GM12878 (cell line): ENCODE results near the gene FGR. TPM values are rescaled to one million over a fixed set of nuclear protein-coding genes. Genes with fewer than 3 reads are reported as not detected.
A peak's percentile ranks its signal among the peaks of the same experiment; 100 is the strongest.

Experiments used
- ATAC-seq: fragments of 200-7000 bp; cut with Tn5 transposase; 3 replicates; pipeline ENCODE4 v1.9.1; 2020; ENCODE audit warnings: mild to moderate bottlenecking, moderate library complexity
- BruUV-seq: library from RNA; stranded (reverse); fragments of 400-500 nt; replicated peaks from 2 replicates; lab custom pipeline; 2021; lab: Mats Ljungman, UMichigan
- CTCF ChIA-PET: fragments of 300-600 bp; sonication (Branson Sonifier 250); formaldehyde crosslinking; extraction: SDS; loops from one replicate; lab custom pipeline; 2021; ENCODE audit warnings: inconsistent platforms; lab: Yijun Ruan, JAX
- POLR2A ChIA-PET: fragments of 350-600 bp; formaldehyde crosslinking; extraction: SDS; loops from one replicate; lab custom pipeline; 2021; ENCODE audit warnings: inconsistent platforms; lab: Charles Lee
- RAD21 ChIA-PET: fragments of 300-600 bp; sonication (Branson Sonifier 250); formaldehyde crosslinking; loops from one replicate; lab custom pipeline; 2023; ENCODE audit warnings: antibody characterized with exemption; ENCODE audit not compliant: unreplicated experiment; lab: Charles Lee
- SMC1A ChIA-PET: fragments of 300-600 bp; sonication (Branson Sonifier 250); formaldehyde crosslinking; loops from one replicate; lab custom pipeline; 2023; ENCODE audit not compliant: unreplicated experiment, uncharacterized antibody; lab: Charles Lee
- DNase-seq: peaks from one replicate; pipeline ENCODE4 v3.0.0-alpha.2; 2011; ENCODE audit warnings: low read depth, low spot score
- FAIRE-seq: peaks from 3 replicates; lab custom pipeline; 2011; peaks lifted over from hg19 to GRCh38; lab: Jason Lieb, UNC
- H2AFZ ChIP-seq: 2 replicates; pipeline ENCODE4 v1.6.0; 2011; ENCODE audit warnings: low read depth, low read length, control low read depth; ENCODE audit not compliant: control insufficient read depth
- H3K27ac ChIP-seq: 2 replicates; pipeline ENCODE4 v1.5.1; 2011; ENCODE audit warnings: control low read depth; ENCODE audit not compliant: control insufficient read depth, insufficient read depth
- H3K27me3 ChIP-seq, 2 experiments: replicated peaks in 1 of 2; 2 replicates each; pipeline versions ENCODE4 v1.6.0 to v1.6.1; 2011; ENCODE audit warnings: low read length in 1 of 2; ENCODE audit not compliant: control insufficient read depth in 2 of 2, insufficient read depth in 2 of 2
- H3K36me3 ChIP-seq, 2 experiments: 2 replicates each; pipeline ENCODE4 v1.5.1; 2011; ENCODE audit warnings: low read length in 1 of 2; ENCODE audit not compliant: control insufficient read depth in 2 of 2, insufficient read depth in 2 of 2
- H3K4me1 ChIP-seq: 2 replicates; pipeline ENCODE4 v1.6.1; 2011; ENCODE audit warnings: mild to moderate bottlenecking, low read length, moderate library complexity, mixed read lengths; ENCODE audit not compliant: control insufficient read depth, insufficient read depth
- H3K4me2 ChIP-seq: 2 replicates; pipeline ENCODE4 v1.6.0; 2011; ENCODE audit warnings: control low read depth; ENCODE audit not compliant: control insufficient read depth, insufficient read depth
- H3K4me3 ChIP-seq: fragments of 200-600 bp; sonication (generic); 2 replicates; pipeline ENCODE4 v1.5.1; 2016
- H3K79me2 ChIP-seq: 2 replicates; pipeline ENCODE4 v1.6.0; 2011; ENCODE audit warnings: low read length; ENCODE audit not compliant: control insufficient read depth, insufficient read depth
- H3K9ac ChIP-seq: 2 replicates; pipeline ENCODE4 v1.8.0; 2011; ENCODE audit warnings: low read length, control low read depth, mixed read lengths; ENCODE audit not compliant: control insufficient read depth, insufficient read depth
- H3K9me3 ChIP-seq: replicated peaks from 3 replicates; pipeline ENCODE4 v1.5.1; 2011; ENCODE audit warnings: mild to moderate bottlenecking, low read length; ENCODE audit not compliant: control insufficient read depth, insufficient read depth
- H4K20me1 ChIP-seq: 2 replicates; pipeline ENCODE4 v1.6.0; 2011; ENCODE audit not compliant: control insufficient read depth, insufficient read depth
- CHD4 ChIP-seq: fragments of 200-600 bp; sonication (generic); IDR thresholded peaks from 2 replicates; pipeline ENCODE4 v1.6.1; 2016; ENCODE audit warnings: mild to moderate bottlenecking
- DPF2 ChIP-seq: fragments of 450-650 bp; IDR thresholded peaks from 2 replicates; pipeline ENCODE4 v1.6.1; 2017; ENCODE audit warnings: mild to moderate bottlenecking
- ESRRA ChIP-seq: IDR thresholded peaks from 2 replicates; pipeline ENCODE4 v1.6.1; 2012; ENCODE audit warnings: mild to moderate bottlenecking, low read length, improper control_type of control experiment
- IKZF2 ChIP-seq, 2 experiments: fragments of 450-650 bp; IDR thresholded peaks; 2 replicates each; pipeline ENCODE4 v1.6.1; 2017; ENCODE audit warnings: mild to moderate bottlenecking in 2 of 2, moderate library complexity in 2 of 2
- MEF2B ChIP-seq: fragments of 450-650 bp; IDR thresholded peaks from 2 replicates; pipeline ENCODE4 v1.6.1; 2018; ENCODE audit warnings: mild to moderate bottlenecking, moderate library complexity; ENCODE audit not compliant: partially characterized antibody, poor library complexity, severe bottlenecking
- NR2F1 ChIP-seq: fragments of 450-650 bp; conservative IDR thresholded peaks from 2 replicates; pipeline ENCODE4 v1.6.1; 2017; ENCODE audit warnings: mild to moderate bottlenecking
- SIX5 ChIP-seq: IDR thresholded peaks from 2 replicates; pipeline ENCODE4 v1.6.1; 2011; ENCODE audit warnings: mild to moderate bottlenecking, low read depth, low read length, moderate library complexity; ENCODE audit not compliant: severe bottlenecking
- TARDBP ChIP-seq: IDR thresholded peaks from 2 replicates; pipeline ENCODE4 v1.6.1; 2016; ENCODE audit warnings: borderline replicate concordance
- TCF12 ChIP-seq: IDR thresholded peaks from 2 replicates; pipeline ENCODE4 v1.6.1; 2011; ENCODE audit warnings: low read depth, mild to moderate bottlenecking, low read length
- WGBS: methylation state at CpG from one replicate; pipeline ENCODE4 v1.1.6; 2016; ENCODE audit warnings: low lambda C conversion rate; ENCODE audit not compliant: insufficient replicate concordance, insufficient coverage; ENCODE audit errors: missing lambda C conversion rate; 5-methylcytosine and 5-hydroxymethylcytosine counted together
- in situ Hi-C: fragments of 300-500 bp; cut with MboI; formaldehyde crosslinking; loops from 9 replicates; pipeline ENCODE4 v1.14.3; 2018; ENCODE audit warnings: mixed read lengths
- intact Hi-C: fragments of 100-400 bp; cut with micrococcal nuclease; formaldehyde crosslinking; loops from one replicate; pipeline ENCODE4 v1.14.2; 2022; ENCODE audit not compliant: unreplicated experiment
- polyA plus RNA-seq, 11 experiments: library from polyadenylated mRNA; depleted of rRNA in 4 of 11; unstranded in 6 of 11; stranded (reverse) in 5 of 11; fragments of >200 nt; fragmentation: Nextera tagmentation in 4 of 11; fragmentation: Illumina TruSeq in 1 of 11; extraction: Ambion mirVana in 4 of 11; extraction: Trizol in 1 of 11; gene quantifications; 1 replicate in 1 of 11; 2 replicates in 10 of 11; pipeline versions ENCODE4 v1.2.1 to v1.2.3, GENCODE V29; 2011 to 2016; ENCODE audit warnings: inconsistent platforms in 2 of 11, missing spikeins in 2 of 11, low read depth in 1 of 11
- total RNA-seq, 4 experiments: library from RNA; depleted of rRNA in 3 of 4; stranded (reverse); fragments of >200 nt in 3 of 4; fragmentation: Illumina TruSeq in 1 of 4; extraction: Trizol in 1 of 4; gene quantifications; 2 replicates each; pipeline versions ENCODE4 v1.2.1 to v1.2.3, GENCODE V29; 2013 to 2021
- TF ChIP-seq, protein P1 (sequence below): fragments of 450-650 bp; IDR thresholded peaks from 2 replicates; pipeline ENCODE4 v1.6.1; 2016; ENCODE audit warnings: mild to moderate bottlenecking, moderate library complexity, borderline replicate concordance
- TF ChIP-seq, protein P2 (sequence below): fragments of 450-650 bp; IDR thresholded peaks from 2 replicates; pipeline ENCODE4 v1.6.1; 2017; ENCODE audit warnings: mild to moderate bottlenecking, moderate library complexity
- TF ChIP-seq, protein P3 (sequence below): IDR thresholded peaks from 2 replicates; pipeline ENCODE4 v1.6.1; 2011; ENCODE audit warnings: borderline replicate concordance, low read depth, mild to moderate bottlenecking, moderate library complexity, mixed read lengths, low read length; ENCODE audit not compliant: insufficient read depth; ENCODE audit errors: extremely low read length

FGR gene
- total and polyA plus RNA-seq, 10 of the 15 experiments (the other 5 are each of a cell fraction or from before 2014, with no cell fraction given): 10.9 to 193 (median 74.7) TPM

DNA sequence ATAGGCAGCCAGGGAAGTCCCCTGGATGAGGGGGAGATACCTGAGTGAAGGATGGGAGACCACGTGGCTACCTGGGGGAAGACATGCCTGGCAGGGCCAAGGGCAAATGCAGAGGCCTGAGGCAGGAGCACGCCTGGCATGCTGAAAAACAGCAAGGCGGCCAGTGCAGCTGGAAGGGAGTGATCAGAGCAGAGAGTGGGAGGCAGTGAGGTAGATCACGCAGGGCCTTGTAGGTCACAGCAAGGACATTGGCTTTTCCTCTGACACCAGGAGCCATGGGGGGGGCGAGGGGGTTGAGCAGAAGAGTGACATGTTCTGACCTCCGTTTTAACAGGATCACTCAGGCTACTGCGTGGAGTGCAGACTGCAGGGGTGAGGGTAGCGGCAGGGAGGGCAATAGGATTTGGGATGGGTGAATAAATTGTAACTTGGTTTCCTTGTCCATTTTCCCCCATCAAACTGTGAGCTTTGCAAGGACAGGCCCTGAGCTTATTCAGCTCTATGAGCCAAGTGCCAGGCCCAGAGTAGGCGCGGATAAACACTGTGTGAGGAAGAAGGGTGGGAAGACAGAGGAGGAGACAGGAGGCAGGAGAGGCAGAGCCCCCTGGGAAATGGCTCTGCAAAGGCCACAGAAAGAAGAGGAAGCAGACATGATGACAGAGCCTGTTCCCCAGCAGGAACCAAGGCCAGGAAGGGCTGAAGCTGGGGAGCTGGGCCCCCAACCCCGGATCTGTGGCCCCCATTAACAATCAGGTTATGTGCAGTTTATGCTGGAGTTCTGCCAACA is 20.4 kb upstream of the FGR start:
- 71% methylated on average over 11 of the region's 11 CpGs for WGBS
- Histone ChIP-seq H4K20me1 (no peaks in the 10 kb centered on the region), H3K4me3 (no peak overlapping the region), H3K36me3 (no peaks in the 10 kb centered on the region), H2AFZ (no peak overlapping the region; the same call in 1 of the 2 replicates), H3K9me3 (no peaks in the 10 kb centered on the region), H3K27me3 (no peaks in the 10 kb centered on the region), H3K27ac (peak overlapping the region; percentile 52), H3K9ac (peak overlapping the region; percentile 35; the same call in 1 of the 2 replicates), H3K4me1 (peaks cover 58% of the 10 kb centered on the region), H3K79me2 (no peaks in the 10 kb centered on the region), H3K4me2 (no peak overlapping the region; the same call in 1 of the 2 replicates)
- FAIRE-seq: no peak
- no TSS peak for BruUV-seq
- ChIA-PET CTCF (interaction anchor here (0.8 to 4.5 kb wide), 6 partner anchors 13 to 263 kb away, joined by 3 to 35 read pairs (median 16); partner anchors contain the start of gene GPR3), RAD21 (interaction anchor here (0.7 to 2.6 kb wide), 6 partner anchors 15 to 45 kb away, joined by 3 to 10 read pairs (median 4); no protein-coding TSS in a partner anchor), POLR2A (interaction anchor here (1.1 to 4.7 kb wide), 5 partner anchors 11 to 46 kb away, joined by 6 to 89 read pairs (median 31); partner anchors contain the start of gene FGR), SMC1A (interaction anchor here (1.2 to 4.7 kb wide), 3 partner anchors 27 to 46 kb away, joined by 3 to 66 read pairs (median 38); no protein-coding TSS in a partner anchor)
- ATAC-seq: no peak
- DNase-seq: no peak
- in situ Hi-C loops (no loop called here), intact Hi-C loops (no loop called here)
- no peak for TF ChIP-seq TARDBP
- TF ChIP-seq, protein P1, sequence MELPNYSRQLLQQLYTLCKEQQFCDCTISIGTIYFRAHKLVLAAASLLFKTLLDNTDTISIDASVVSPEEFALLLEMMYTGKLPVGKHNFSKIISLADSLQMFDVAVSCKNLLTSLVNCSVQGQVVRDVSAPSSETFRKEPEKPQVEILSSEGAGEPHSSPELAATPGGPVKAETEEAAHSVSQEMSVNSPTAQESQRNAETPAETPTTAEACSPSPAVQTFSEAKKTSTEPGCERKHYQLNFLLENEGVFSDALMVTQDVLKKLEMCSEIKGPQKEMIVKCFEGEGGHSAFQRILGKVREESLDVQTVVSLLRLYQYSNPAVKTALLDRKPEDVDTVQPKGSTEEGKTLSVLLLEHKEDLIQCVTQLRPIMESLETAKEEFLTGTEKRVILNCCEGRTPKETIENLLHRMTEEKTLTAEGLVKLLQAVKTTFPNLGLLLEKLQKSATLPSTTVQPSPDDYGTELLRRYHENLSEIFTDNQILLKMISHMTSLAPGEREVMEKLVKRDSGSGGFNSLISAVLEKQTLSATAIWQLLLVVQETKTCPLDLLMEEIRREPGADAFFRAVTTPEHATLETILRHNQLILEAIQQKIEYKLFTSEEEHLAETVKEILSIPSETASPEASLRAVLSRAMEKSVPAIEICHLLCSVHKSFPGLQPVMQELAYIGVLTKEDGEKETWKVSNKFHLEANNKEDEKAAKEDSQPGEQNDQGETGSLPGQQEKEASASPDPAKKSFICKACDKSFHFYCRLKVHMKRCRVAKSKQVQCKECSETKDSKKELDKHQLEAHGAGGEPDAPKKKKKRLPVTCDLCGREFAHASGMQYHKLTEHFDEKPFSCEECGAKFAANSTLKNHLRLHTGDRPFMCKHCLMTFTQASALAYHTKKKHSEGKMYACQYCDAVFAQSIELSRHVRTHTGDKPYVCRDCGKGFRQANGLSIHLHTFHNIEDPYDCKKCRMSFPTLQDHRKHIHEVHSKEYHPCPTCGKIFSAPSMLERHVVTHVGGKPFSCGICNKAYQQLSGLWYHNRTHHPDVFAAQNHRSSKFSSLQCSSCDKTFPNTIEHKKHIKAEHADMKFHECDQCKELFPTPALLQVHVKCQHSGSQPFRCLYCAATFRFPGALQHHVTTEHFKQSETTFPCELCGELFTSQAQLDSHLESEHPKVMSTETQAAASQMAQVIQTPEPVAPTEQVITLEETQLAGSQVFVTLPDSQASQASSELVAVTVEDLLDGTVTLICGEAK: no peak
- TF ChIP-seq CHD4: no peak
- TF ChIP-seq, protein P2, sequence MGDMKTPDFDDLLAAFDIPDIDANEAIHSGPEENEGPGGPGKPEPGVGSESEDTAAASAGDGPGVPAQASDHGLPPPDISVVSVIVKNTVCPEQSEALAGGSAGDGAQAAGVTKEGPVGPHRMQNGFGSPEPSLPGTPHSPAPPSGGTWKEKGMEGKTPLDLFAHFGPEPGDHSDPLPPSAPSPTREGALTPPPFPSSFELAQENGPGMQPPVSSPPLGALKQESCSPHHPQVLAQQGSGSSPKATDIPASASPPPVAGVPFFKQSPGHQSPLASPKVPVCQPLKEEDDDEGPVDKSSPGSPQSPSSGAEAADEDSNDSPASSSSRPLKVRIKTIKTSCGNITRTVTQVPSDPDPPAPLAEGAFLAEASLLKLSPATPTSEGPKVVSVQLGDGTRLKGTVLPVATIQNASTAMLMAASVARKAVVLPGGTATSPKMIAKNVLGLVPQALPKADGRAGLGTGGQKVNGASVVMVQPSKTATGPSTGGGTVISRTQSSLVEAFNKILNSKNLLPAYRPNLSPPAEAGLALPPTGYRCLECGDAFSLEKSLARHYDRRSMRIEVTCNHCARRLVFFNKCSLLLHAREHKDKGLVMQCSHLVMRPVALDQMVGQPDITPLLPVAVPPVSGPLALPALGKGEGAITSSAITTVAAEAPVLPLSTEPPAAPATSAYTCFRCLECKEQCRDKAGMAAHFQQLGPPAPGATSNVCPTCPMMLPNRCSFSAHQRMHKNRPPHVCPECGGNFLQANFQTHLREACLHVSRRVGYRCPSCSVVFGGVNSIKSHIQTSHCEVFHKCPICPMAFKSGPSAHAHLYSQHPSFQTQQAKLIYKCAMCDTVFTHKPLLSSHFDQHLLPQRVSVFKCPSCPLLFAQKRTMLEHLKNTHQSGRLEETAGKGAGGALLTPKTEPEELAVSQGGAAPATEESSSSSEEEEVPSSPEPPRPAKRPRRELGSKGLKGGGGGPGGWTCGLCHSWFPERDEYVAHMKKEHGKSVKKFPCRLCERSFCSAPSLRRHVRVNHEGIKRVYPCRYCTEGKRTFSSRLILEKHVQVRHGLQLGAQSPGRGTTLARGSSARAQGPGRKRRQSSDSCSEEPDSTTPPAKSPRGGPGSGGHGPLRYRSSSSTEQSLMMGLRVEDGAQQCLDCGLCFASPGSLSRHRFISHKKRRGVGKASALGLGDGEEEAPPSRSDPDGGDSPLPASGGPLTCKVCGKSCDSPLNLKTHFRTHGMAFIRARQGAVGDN: 0 out of 2 replicates have a peak, but pooled peaks have one; percentile 41
- peak; percentile 15 for TF ChIP-seq MEF2B
- TF ChIP-seq ESRRA: 0 out of 2 replicates have a peak, but pooled peaks have one; percentile 32
- TF ChIP-seq, protein P3, sequence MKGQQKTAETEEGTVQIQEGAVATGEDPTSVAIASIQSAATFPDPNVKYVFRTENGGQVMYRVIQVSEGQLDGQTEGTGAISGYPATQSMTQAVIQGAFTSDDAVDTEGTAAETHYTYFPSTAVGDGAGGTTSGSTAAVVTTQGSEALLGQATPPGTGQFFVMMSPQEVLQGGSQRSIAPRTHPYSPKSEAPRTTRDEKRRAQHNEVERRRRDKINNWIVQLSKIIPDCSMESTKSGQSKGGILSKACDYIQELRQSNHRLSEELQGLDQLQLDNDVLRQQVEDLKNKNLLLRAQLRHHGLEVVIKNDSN: peak; percentile 14
- 0 out of 4 replicates have a peak, but pooled peaks of 1 of the 2 experiments have one; percentile 28 for TF ChIP-seq IKZF2 (IDR thresholded peaks at IDR 0.05)
- TF ChIP-seq NR2F1: peak; percentile 42; the same call in 1 of the 2 replicates
- no peak for TF ChIP-seq TCF12
- TF ChIP-seq SIX5: no peak
- 0 out of 2 replicates have a peak, but pooled peaks have one; percentile 16 for TF ChIP-seq DPF2
